Spleen (tissue), 11 donors: ENCODE data around the gene FLT4. TPM values are rescaled to one million over a fixed set of nuclear protein-coding genes. Genes with fewer than 3 reads are reported as not detected.
"Not testable (repeated sequence)": the region's sequence is repeated elsewhere in the genome, so short reads cannot be mapped to it uniquely, and the experiment has no call there.

Experiments used
- DNase-seq: peaks from one replicate; pipeline ENCODE4 v3.0.0-alpha.2; 2020
- H3K27ac ChIP-seq, 8 donors: fragments of 200-600 bp; sonication (generic) in 7 of 8; 1 replicate in 4 of 8; 2 replicates in 4 of 8; pipeline versions ENCODE4 v1.5.0 to v1.8.0; 2016 to 2021; ENCODE audit warnings: inconsistent platforms in 4 of 8, mild to moderate bottlenecking in 4 of 8, moderate library complexity in 1 of 8
- H3K27me3 ChIP-seq, 7 donors: fragments of 200-600 bp; sonication (generic) in 6 of 7; replicated peaks in 1 of 7; 1 replicate in 4 of 7; 2 replicates in 3 of 7; pipeline versions ENCODE4 v1.5.0 to v1.8.0; 2016 to 2021; ENCODE audit warnings: inconsistent platforms in 3 of 7, mild to moderate bottlenecking in 1 of 7
- H3K36me3 ChIP-seq, 6 donors: fragments of 200-600 bp; sonication (generic) in 5 of 6; 1 replicate in 4 of 6; 2 replicates in 2 of 6; pipeline versions ENCODE4 v1.5.0 to v1.8.0; 2016 to 2021; ENCODE audit warnings: inconsistent platforms in 2 of 6
- H3K4me1 ChIP-seq, 6 donors: fragments of 200-600 bp; sonication (generic) in 5 of 6; 1 replicate in 3 of 6; 2 replicates in 3 of 6; pipeline versions ENCODE4 v1.5.0 to v1.8.0; 2016 to 2021; ENCODE audit warnings: inconsistent platforms in 3 of 6
- H3K4me3 ChIP-seq, 8 donors: fragments of 200-600 bp; sonication (generic) in 7 of 8; 1 replicate in 4 of 8; 2 replicates in 4 of 8; pipeline versions ENCODE4 v1.5.0 to v1.8.0; 2016 to 2021; ENCODE audit warnings: inconsistent platforms in 4 of 8, mild to moderate bottlenecking in 4 of 8, moderate library complexity in 2 of 8
- H3K9me3 ChIP-seq, 8 donors: fragments of 200-600 bp; sonication (generic) in 7 of 8; 1 replicate in 4 of 8; 2 replicates in 4 of 8; pipeline versions ENCODE4 v1.5.0 to v1.8.0; 2016 to 2021; ENCODE audit warnings: inconsistent platforms in 4 of 8
- POLR2A ChIP-seq, 3 donors: fragments of 450-650 bp; IDR thresholded peaks; one replicate each; pipeline ENCODE4 v1.5.1; 2017; ENCODE audit warnings: antibody characterized with exemption in 3 of 3, mild to moderate bottlenecking in 1 of 3
- POLR2AphosphoS5 ChIP-seq, 3 donors: sonication (generic); formaldehyde crosslinking; IDR thresholded peaks; one replicate each; pipeline ENCODE4 v1.5.1; 2017; ENCODE audit warnings: antibody characterized with exemption in 3 of 3
- WGBS, 5 donors: extraction: QIAGEN DNeasy Blood & Tissue Kit in 3 of 5; methylation state at CpG; one replicate each; pipeline versions ENCODE4 v1.1.5 to v1.1.7; 2013 to 2018; 5-methylcytosine and 5-hydroxymethylcytosine counted together
- intact Hi-C: fragments of 100-400 bp; cut with DNase I; formaldehyde crosslinking; loops from one replicate; pipeline ENCODE4 v1.15.0; 2023; ENCODE audit warnings: low total_unique reads
- polyA plus RNA-seq, 3 donors: library from polyadenylated mRNA; stranded (reverse); fragments of 200-250 nt; gene quantifications; one replicate each; pipeline ENCODE4 v1.2.1, GENCODE V29; 2013
- total RNA-seq, 7 donors: library from RNA; depleted of rRNA in 3 of 7; stranded (reverse); fragments of >200 nt in 3 of 7; fragmentation: NEBNext Ultra II Directional in 4 of 7; extraction: Animal tissue kit (Norgen Biotek cat#: 25700) in 4 of 7; gene quantifications; one replicate each; pipeline versions ENCODE4 v1.1.0 to v1.2.1, GENCODE V29; 2016 to 2021
- TF ChIP-seq, protein P1 (sequence below), 11 experiments: fragments of 200-600 bp in 7 of 11; fragments of 450-650 bp in 4 of 11; sonication (generic) in 4 of 11; IDR thresholded peaks in 8 of 11; conservative IDR thresholded peaks in 3 of 11; 1 replicate in 7 of 11; 2 replicates in 4 of 11; pipeline versions ENCODE4 v1.4.0 to v1.8.0; 2016 to 2021; ENCODE audit warnings: antibody characterized with exemption in 11 of 11, inconsistent platforms in 4 of 11, mild to moderate bottlenecking in 1 of 11
- donor health status: healthy with polysubstance abuse.
- donor health status: DM: no; HTN: no; CAD: no; lungs with moderate emphysema.
- donor health status: DM: no; HTN: no; CAD: no.
- donor health status: Bipolar disorder and iron deficiency.
- donor health status: healthy.
- donor health status: DM: no; HTN: no; CAD: no.
- donor health status: DM: yes; HTN: yes; CAD: no.

Gene FLT4
- total and polyA plus RNA-seq, 10 donors, result 3.5 to 61.4 (median 34.8) TPM

DNA sequence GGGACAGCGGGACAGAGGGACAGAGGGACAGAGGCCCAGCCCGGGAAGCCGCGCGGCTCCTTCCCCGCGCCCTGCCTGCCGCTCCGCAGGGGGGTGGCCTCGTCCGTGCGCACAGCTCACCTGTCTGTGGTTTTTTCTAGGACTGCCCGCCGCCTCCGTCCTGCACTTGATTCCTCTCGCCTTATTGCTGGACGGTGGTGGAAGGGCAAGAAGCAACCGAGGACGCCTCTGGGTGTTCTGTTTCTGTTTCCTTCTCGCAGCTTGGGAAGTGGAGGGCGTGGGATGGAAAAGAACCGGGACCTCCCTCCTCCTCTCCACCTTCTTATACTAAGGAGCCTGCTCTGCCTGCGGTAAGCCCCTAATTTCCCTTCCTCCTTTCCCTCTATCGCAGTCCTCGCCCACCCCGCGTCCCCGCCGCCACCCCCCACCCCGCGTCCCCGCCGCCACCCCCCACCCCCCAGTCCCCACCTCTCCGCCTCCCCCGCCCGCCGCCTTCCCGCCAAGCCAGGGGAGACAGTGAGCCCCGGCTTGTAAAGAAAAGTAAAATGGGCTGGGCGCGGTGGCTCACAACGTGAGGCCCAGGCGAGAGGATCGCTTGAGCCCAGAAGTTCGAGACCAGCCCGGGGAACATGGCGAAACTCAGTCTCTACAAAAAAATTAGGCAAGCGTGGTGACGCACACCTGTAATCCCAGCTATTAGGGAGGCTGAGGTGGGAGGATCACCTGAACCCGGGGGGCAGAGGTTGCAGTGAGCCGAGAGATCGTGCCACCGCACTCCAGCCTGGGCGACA, 9.6 kb upstream of the FLT4 start:
- no peaks in the 10 kb centered on the region for H3K4me1 ChIP-seq
- DNase-seq, result no peak
- H3K9me3 ChIP-seq, result no peaks in the 10 kb centered on the region
- H3K36me3 ChIP-seq, result no peaks in the 10 kb centered on the region
- peak overlapping the region in 3 of 8 donors; percentile 10 to 38 (median 17) for H3K4me3 ChIP-seq
- H3K27ac ChIP-seq, result no peak overlapping the region
- peaks cover 0 to 69% (median 0%) of the 10 kb centered on the region in 7 donors for H3K27me3 ChIP-seq
- intact Hi-C loops, result no loop called here
- TF ChIP-seq POLR2A (IDR thresholded peaks at IDR 0.05) (no peak), POLR2AphosphoS5 (IDR thresholded peaks at IDR 0.05) (no peak)
- TF ChIP-seq, protein P1, sequence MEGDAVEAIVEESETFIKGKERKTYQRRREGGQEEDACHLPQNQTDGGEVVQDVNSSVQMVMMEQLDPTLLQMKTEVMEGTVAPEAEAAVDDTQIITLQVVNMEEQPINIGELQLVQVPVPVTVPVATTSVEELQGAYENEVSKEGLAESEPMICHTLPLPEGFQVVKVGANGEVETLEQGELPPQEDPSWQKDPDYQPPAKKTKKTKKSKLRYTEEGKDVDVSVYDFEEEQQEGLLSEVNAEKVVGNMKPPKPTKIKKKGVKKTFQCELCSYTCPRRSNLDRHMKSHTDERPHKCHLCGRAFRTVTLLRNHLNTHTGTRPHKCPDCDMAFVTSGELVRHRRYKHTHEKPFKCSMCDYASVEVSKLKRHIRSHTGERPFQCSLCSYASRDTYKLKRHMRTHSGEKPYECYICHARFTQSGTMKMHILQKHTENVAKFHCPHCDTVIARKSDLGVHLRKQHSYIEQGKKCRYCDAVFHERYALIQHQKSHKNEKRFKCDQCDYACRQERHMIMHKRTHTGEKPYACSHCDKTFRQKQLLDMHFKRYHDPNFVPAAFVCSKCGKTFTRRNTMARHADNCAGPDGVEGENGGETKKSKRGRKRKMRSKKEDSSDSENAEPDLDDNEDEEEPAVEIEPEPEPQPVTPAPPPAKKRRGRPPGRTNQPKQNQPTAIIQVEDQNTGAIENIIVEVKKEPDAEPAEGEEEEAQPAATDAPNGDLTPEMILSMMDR (IDR thresholded peaks at IDR 0.05 in 8 of 11, conservative IDR thresholded peaks at IDR 0.05 in 3 of 11), result no peak
- 30 to 45% (median 38%) methylated on average over 47 to 53 of the region's 54 CpGs for WGBS, 5 donors

DNA sequence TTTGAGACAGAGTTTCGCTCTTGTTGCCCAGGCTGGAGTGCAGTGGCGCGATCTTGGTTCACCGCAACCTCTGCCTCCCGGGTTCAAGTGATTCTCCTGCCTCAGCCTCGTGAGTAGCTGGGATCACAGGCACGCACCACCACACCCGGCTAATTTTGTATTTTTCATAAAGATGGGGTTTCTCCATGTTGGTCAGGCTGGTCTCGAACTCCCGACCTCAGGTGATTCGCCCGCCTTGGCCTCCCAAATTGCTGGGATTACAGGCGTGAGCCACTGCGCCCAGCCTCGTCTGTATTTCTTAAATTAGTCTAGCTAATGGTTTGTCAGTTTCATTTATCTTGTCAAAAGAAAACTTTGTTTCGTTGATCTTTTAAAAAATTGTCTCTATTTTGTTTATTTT, 5.8 kb upstream of the FLT4 start:
- H3K9me3 ChIP-seq, H3K4me1 ChIP-seq, H3K27ac ChIP-seq, H3K4me3 ChIP-seq, intact Hi-C loops, H3K36me3 ChIP-seq, DNase-seq: not testable (repeated sequence)
- H3K27me3 ChIP-seq, result peaks cover 0 to 70% (median 4%) of the 10 kb centered on the region in 7 donors
- 90 to 96% (median 92%) methylated on average over 16 of the region's 16 CpGs for WGBS, 5 donors

DNA sequence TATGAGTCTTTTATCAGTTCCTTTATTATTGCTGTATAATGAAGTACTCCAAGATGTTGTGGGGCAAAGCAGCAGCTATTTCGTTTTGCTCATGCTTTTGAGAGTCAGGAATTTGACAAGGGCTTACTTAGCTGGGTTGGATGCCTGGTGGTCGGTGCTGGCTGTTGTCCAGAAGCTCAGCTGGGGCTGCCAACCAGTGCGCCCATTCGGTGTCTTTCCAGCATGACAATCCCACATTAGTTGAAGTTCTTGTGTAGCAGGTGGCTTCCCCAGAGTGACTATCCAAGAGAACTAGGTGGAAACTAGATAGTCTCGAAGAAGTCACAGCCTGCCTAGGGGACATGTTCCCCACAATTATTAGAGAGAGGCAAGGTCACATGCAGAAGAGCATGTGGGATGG, 3.4 kb upstream of the FLT4 start:
- no peaks in the 10 kb centered on the region for H3K36me3 ChIP-seq
- peaks cover 0 to 76% (median 26%) of the 10 kb centered on the region in 7 donors for H3K27me3 ChIP-seq
- peaks cover 0 to 30% (median 22%) of the 10 kb centered on the region in 6 donors for H3K4me1 ChIP-seq
- 49 to 75% (median 62%) methylated on average over 5 of the region's 5 CpGs for WGBS, 5 donors
- H3K4me3 ChIP-seq, result no peak overlapping the region
- intact Hi-C loops, result no loop called here
- no peak overlapping the region for H3K27ac ChIP-seq
- no peaks in the 10 kb centered on the region for H3K9me3 ChIP-seq
- no peak for DNase-seq
- TF ChIP-seq POLR2A (IDR thresholded peaks at IDR 0.05) (no peak), POLR2AphosphoS5 (IDR thresholded peaks at IDR 0.05) (no peak)
- TF ChIP-seq, protein P1 (IDR thresholded peaks at IDR 0.05 in 8 of 11, conservative IDR thresholded peaks at IDR 0.05 in 3 of 11), result no peak

DNA sequence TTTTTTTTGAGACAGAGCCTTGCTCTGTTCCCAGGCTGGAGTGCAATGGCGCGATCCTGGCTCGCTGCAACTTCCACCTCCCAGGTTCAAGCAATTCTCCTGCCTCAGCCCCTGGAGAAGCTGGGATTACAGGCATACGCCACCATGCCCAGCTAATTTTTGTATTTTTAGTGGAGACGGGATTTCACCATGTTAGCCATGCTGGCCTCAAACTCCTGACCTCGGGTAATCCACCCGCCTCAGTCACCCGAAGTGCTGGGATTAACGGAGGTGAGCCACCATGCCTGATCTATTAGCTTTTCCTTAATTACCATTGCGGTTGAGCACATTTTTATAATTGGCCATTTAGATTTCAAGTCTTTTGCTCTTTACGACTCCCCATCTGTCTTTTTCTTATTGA, 2.9 kb upstream of the FLT4 start:
- TF ChIP-seq POLR2AphosphoS5 (IDR thresholded peaks at IDR 0.05), result no peak
- TF ChIP-seq, protein P1 (IDR thresholded peaks at IDR 0.05 in 8 of 11, conservative IDR thresholded peaks at IDR 0.05 in 3 of 11), result no peak
- no peak for TF ChIP-seq POLR2A (IDR thresholded peaks at IDR 0.05)
- Histone ChIP-seq H3K4me3 (no peak overlapping the region), H3K27ac (no peak overlapping the region), H3K9me3 (no peaks in the 10 kb centered on the region), H3K36me3 (no peaks in the 10 kb centered on the region), H3K27me3 (peaks cover 0 to 77% (median 28%) of the 10 kb centered on the region in 7 donors), H3K4me1 (peaks cover 2 to 34% (median 24%) of the 10 kb centered on the region in 6 donors)
- WGBS, 5 donors, result 92 to 97% (median 95%) methylated on average over 10 to 11 of the region's 11 CpGs
- DNase-seq, result no peak
- intact Hi-C loops, result no loop called here
